HepG2 (cell line): ENCODE data around the gene HCFC1R1. TPM values are rescaled to one million over a fixed set of nuclear protein-coding genes. Genes with fewer than 3 reads are reported as not detected.
A peak's percentile ranks its signal among the peaks of the same experiment; 100 is the strongest.

ENCODE experiments used
- AHDC1 ChIP-seq: sonication (generic); formaldehyde crosslinking; IDR thresholded peaks from 2 replicates; pipeline ENCODE4 v1.5.1; 2020; ENCODE audit warnings: mild to moderate bottlenecking, missing genetic modification reagents, borderline replicate concordance
- GATA4 ChIP-seq: sonication (generic); IDR thresholded peaks from 2 replicates; pipeline ENCODE4 v1.6.1; 2016; ENCODE audit warnings: antibody characterized with exemption, low read depth, borderline replicate concordance
- IRF2 ChIP-seq: IDR thresholded peaks from 2 replicates; pipeline ENCODE4 v1.6.1; 2018; ENCODE audit warnings: missing genetic modification reagents, missing compliant biosample characterization
- MED1 ChIP-seq: sonication (generic); formaldehyde crosslinking; IDR thresholded peaks from 2 replicates; pipeline ENCODE4 v1.4.0; 2020; ENCODE audit warnings: missing genetic modification reagents
- RAD21 ChIP-seq: fragments of 450-650 bp; formaldehyde crosslinking; IDR thresholded peaks from 2 replicates; pipeline ENCODE4 v1.5.0; 2020; ENCODE audit warnings: mild to moderate bottlenecking
- RBFOX2 ChIP-seq: fragments of 200-400 bp; formaldehyde crosslinking; IDR thresholded peaks from 2 replicates; pipeline ENCODE4 v1.6.1; 2017; ENCODE audit warnings: low read depth, mild to moderate bottlenecking, low read length
- ZBTB14 ChIP-seq: sonication (generic); formaldehyde crosslinking; IDR thresholded peaks from 2 replicates; pipeline ENCODE4 v1.4.0; 2020; ENCODE audit warnings: missing genetic modification reagents
- ZBTB39 ChIP-seq: sonication (generic); formaldehyde crosslinking; IDR thresholded peaks from 2 replicates; pipeline ENCODE4 v1.5.0; 2020; ENCODE audit warnings: missing genetic modification reagents
- ZNF362 ChIP-seq: sonication (generic); formaldehyde crosslinking; IDR thresholded peaks from 2 replicates; pipeline ENCODE4 v1.4.0; 2020; ENCODE audit warnings: missing genetic modification reagents, mild to moderate bottlenecking, borderline replicate concordance
- ZNF468 ChIP-seq: sonication (generic); formaldehyde crosslinking; IDR thresholded peaks from 2 replicates; pipeline ENCODE4 v1.8.0; 2022; ENCODE audit warnings: mild to moderate bottlenecking, moderate library complexity, missing genetic modification reagents
- ZNF687 ChIP-seq: sonication (generic); formaldehyde crosslinking; IDR thresholded peaks from 2 replicates; pipeline ENCODE4 v1.5.1; 2020; ENCODE audit warnings: mild to moderate bottlenecking, missing genetic modification reagents, moderate library complexity
- ZSCAN30 ChIP-seq: sonication (generic); formaldehyde crosslinking; IDR thresholded peaks from 2 replicates; pipeline ENCODE4 v1.5.0; 2020; ENCODE audit warnings: mild to moderate bottlenecking, missing genetic modification reagents
- polyA plus RNA-seq, 8 experiments: library from polyadenylated mRNA; depleted of rRNA in 3 of 8; stranded (reverse) in 7 of 8; unstranded in 1 of 8; fragments of >200 nt; fragmentation: Illumina TruSeq in 4 of 8; extraction: Trizol in 4 of 8; gene quantifications; 2 replicates each; pipeline versions ENCODE4 v1.2.1 to v1.2.3, GENCODE V29; 2011 to 2016; ENCODE audit warnings: low read depth in 4 of 8, missing spikeins in 1 of 8, mixed read lengths in 1 of 8; ENCODE audit not compliant: insufficient read depth in 1 of 8
- total RNA-seq, 5 experiments: library from RNA; depleted of rRNA; stranded (reverse); fragments of >200 nt; fragmentation: Illumina TruSeq; extraction: Trizol; gene quantifications; 2 replicates each; pipeline ENCODE4 v1.2.3, GENCODE V29; 2016; ENCODE audit warnings: low read depth in 1 of 5

Gene HCFC1R1
- total and polyA plus RNA-seq, 2 of the 13 experiments (the other 11 are each of a cell fraction or from before 2014, with no cell fraction given) = 13.8 to 16.1 TPM

- TF ChIP-seq AHDC1 = no peak
- TF ChIP-seq GATA4 = no peak
- peak; percentile 72 for TF ChIP-seq RAD21 (CRISPR knock-in tag)
- TF ChIP-seq ZBTB39 (CRISPR knock-in tag) = no peak
- no peak for TF ChIP-seq ZBTB14
- no peak for TF ChIP-seq IRF2
- peak; percentile 71; the same call in 1 of the 2 replicates for TF ChIP-seq RBFOX2
- no peak for TF ChIP-seq ZNF362 (CRISPR knock-in tag)
- no peak for TF ChIP-seq ZSCAN30
- peak; percentile 64; the same call in 1 of the 2 replicates for TF ChIP-seq MED1
- TF ChIP-seq ZNF468 (CRISPR knock-in tag) = no peak
- TF ChIP-seq ZNF687 (CRISPR knock-in tag) = peak; percentile 73
These were observed 4.4 kb upstream of the HCFC1R1 start (continued) for GRCh38 chr16:3027983-3028715.
